Kidney (tissue), 14 donors: Measurements from ENCODE around the gene NFKBIE. TPM values are rescaled to one million over a fixed set of nuclear protein-coding genes. Genes with fewer than 3 reads are reported as not detected.

Source experiments
- DNase-seq, 5 donors: peaks; one replicate each; pipeline ENCODE4 v3.0.0-alpha.2; 2013 to 2020
- FAIRE-seq: peaks from 2 replicates; lab custom pipeline; 2012; peaks lifted over from hg19 to GRCh38; lab: Jason Lieb, UNC
- H3K27ac ChIP-seq, 2 donors: one replicate each; pipeline ENCODE4 v1.7.0; 2013; ENCODE audit warnings: low read depth in 2 of 2, low read length in 2 of 2, inconsistent platforms in 1 of 2
- H3K27me3 ChIP-seq: one replicate; pipeline ENCODE4 v1.7.1; 2013; ENCODE audit warnings: low read length, inconsistent platforms; ENCODE audit not compliant: control insufficient read depth, insufficient read depth
- H3K36me3 ChIP-seq, 3 donors: one replicate each; pipeline versions ENCODE4 v1.7.0 to v1.7.1; 2013; ENCODE audit warnings: low read length in 3 of 3, control low read depth in 1 of 3, inconsistent platforms in 1 of 3; ENCODE audit not compliant: insufficient read depth in 3 of 3, control insufficient read depth in 2 of 3
- H3K4me1 ChIP-seq, 3 donors: one replicate each; pipeline versions ENCODE4 v1.7.0 to v1.7.1; 2013; ENCODE audit warnings: low read length in 3 of 3, inconsistent platforms in 1 of 3, low read depth in 1 of 3; ENCODE audit not compliant: control insufficient read depth in 2 of 3, insufficient read depth in 2 of 3
- H3K4me3 ChIP-seq, 3 donors: one replicate each; pipeline versions ENCODE4 v1.7.0 to v1.8.1; 2013; ENCODE audit warnings: low read length in 3 of 3, control low read depth in 1 of 3, inconsistent platforms in 1 of 3
- H3K9ac ChIP-seq, 3 donors: one replicate each; pipeline versions ENCODE4 v1.7.0 to v1.7.1; 2013; ENCODE audit warnings: low read length in 3 of 3, control low read depth in 1 of 3, inconsistent platforms in 1 of 3
- H3K9me3 ChIP-seq, 3 donors: one replicate each; pipeline versions ENCODE4 v1.7.0 to v1.7.1; 2013; ENCODE audit warnings: low read length in 3 of 3, control low read depth in 1 of 3, inconsistent platforms in 1 of 3; ENCODE audit not compliant: control insufficient read depth in 2 of 3, insufficient read depth in 1 of 3
- CTCF ChIP-seq: IDR thresholded peaks from 3 replicates; pipeline ENCODE4 v1.5.1; 2012; ENCODE audit warnings: mild to moderate bottlenecking, moderate library complexity, borderline replicate concordance; ENCODE audit not compliant: insufficient read depth; ENCODE audit errors: extremely low read depth
- intact Hi-C: fragments of 100-400 bp; cut with DNase I; formaldehyde crosslinking; loops from one replicate; pipeline ENCODE4 v1.11.1; 2022
- polyA plus RNA-seq: library from polyadenylated mRNA; stranded (reverse); fragments of 350-450 nt; fragmentation: Illumina TruSeq; extraction: RNeasy Lipid Tissue Mini Kit (QIAGEN cat#74804); gene quantifications from one replicate; pipeline ENCODE4 v1.2.3, GENCODE V29; 2014; ENCODE audit warnings: low read depth, low replicate concordance; ENCODE audit not compliant: insufficient read depth
- total RNA-seq: library from RNA; stranded (reverse); fragmentation: NEBNext Ultra II Directional; extraction: Animal tissue kit (Norgen Biotek cat#: 25700); gene quantifications from one replicate; pipeline ENCODE4 v1.2.1, GENCODE V29; 2021
- donor health status: control.
- donor health status: control.
- donor health status: control.
- donor health status: control.
- donor health status: control.
- donor health status: DM: yes; HTN: yes; CAD: no.
- donor health status: Normal renal cell carcinoma (clear cell type).

The NFKBIE gene
- total and polyA plus RNA-seq, 2 donors from 2014 or later, result 12.6 to 19.0 TPM

- intact Hi-C loops, result no loop called here
- no peak overlapping the region for H3K4me3 ChIP-seq
- DNase-seq (no peak), FAIRE-seq (no peak)
- no peaks in the 10 kb centered on the region for H3K4me1 ChIP-seq
- TF ChIP-seq CTCF, result no peak
- H3K9ac ChIP-seq, result no peak overlapping the region
- no peaks in the 10 kb centered on the region for H3K36me3 ChIP-seq
- H3K27me3 ChIP-seq, result peaks cover 2% of the 10 kb centered on the region
- H3K9me3 ChIP-seq, result no peaks in the 10 kb centered on the region
- H3K27ac ChIP-seq, result no peak overlapping the region
Observed at GRCh38 chr6:44276667-44277640, 11.6 kb upstream of the NFKBIE start.

- no peak for FAIRE-seq
- H3K27ac ChIP-seq, result no peak overlapping the region
- intact Hi-C loops, result no loop called here
- no peak for TF ChIP-seq CTCF
- peaks cover 2% of the 10 kb centered on the region for H3K27me3 ChIP-seq
- H3K9ac ChIP-seq, result no peak overlapping the region
- no peaks in the 10 kb centered on the region for H3K9me3 ChIP-seq
- H3K4me1 ChIP-seq, result peaks cover 0 to 2% (median 0%) of the 10 kb centered on the region in 3 donors
- H3K36me3 ChIP-seq, result no peaks in the 10 kb centered on the region
- no peak overlapping the region for H3K4me3 ChIP-seq
- DNase-seq, result peak in 4 of 5 donors; percentile 43 to 62 (median 50)
Observed at GRCh38 chr6:44275749-44276648, 10.6 kb upstream of the NFKBIE start.

GRCh38 chr6:44275271-44275748, 10.0 kb upstream of the NFKBIE start:
- Histone ChIP-seq H3K27me3 (peaks cover 2% of the 10 kb centered on the region), H3K4me3 (no peak overlapping the region), H3K27ac (no peak overlapping the region), H3K9me3 (no peaks in the 10 kb centered on the region), H3K36me3 (no peaks in the 10 kb centered on the region), H3K4me1 (peaks cover 0 to 2% (median 0%) of the 10 kb centered on the region in 3 donors), H3K9ac (no peak overlapping the region)
- no peak for FAIRE-seq
- DNase-seq, result no peak
- no peak for TF ChIP-seq CTCF
- intact Hi-C loops, result no loop called here
